ENCODE measurements around the gene ACR.

DNA sequence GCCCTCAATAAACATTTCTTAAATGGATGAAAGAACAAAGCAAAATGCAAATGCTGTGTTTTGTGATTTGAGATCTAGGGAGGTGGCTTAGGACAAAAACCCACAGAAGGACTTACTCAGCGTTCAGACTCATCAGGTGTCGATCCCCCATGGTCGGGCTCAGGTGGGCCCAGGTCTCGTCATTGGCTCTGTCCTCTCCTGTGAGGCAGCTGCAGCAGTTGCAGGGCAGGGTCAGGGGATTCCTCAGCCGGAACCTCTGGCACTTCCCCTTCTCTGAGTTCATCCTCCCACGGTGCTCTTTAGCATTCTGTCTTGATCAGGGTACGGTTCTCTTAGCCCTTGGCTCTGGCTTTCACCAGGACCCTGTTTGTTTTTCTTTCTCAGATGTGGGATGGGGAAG is 14.0 kb upstream of the ACR start:
- TF ChIP-seq BHLHE40 (IDR thresholded peaks at IDR 0.05; ENCODE audit: borderline replicate concordance), result no peak
- TF ChIP-seq SP1 (IDR thresholded peaks at IDR 0.05), result no peak
- no peak for TF ChIP-seq ZNF384 (IDR thresholded peaks at IDR 0.05)
- TF ChIP-seq ELF4 (IDR thresholded peaks at IDR 0.05), result no peak
- no peak for TF ChIP-seq SUZ12 (IDR thresholded peaks at IDR 0.05)
- no peak for TF ChIP-seq LEF1 (IDR thresholded peaks at IDR 0.05; ENCODE audit: borderline replicate concordance)
- no peak for TF ChIP-seq FOXA1 (IDR thresholded peaks at IDR 0.05)
- no peak for TF ChIP-seq ARNT (IDR thresholded peaks at IDR 0.05)
- TF ChIP-seq FOXM1 (IDR thresholded peaks at IDR 0.05; ENCODE audit: borderline replicate concordance), result no peak
- no peak for TF ChIP-seq TARDBP (IDR thresholded peaks at IDR 0.05)
- TF ChIP-seq CTBP1 (IDR thresholded peaks at IDR 0.05; ENCODE audit: borderline replicate concordance), result no peak
- TF ChIP-seq, protein P1, sequence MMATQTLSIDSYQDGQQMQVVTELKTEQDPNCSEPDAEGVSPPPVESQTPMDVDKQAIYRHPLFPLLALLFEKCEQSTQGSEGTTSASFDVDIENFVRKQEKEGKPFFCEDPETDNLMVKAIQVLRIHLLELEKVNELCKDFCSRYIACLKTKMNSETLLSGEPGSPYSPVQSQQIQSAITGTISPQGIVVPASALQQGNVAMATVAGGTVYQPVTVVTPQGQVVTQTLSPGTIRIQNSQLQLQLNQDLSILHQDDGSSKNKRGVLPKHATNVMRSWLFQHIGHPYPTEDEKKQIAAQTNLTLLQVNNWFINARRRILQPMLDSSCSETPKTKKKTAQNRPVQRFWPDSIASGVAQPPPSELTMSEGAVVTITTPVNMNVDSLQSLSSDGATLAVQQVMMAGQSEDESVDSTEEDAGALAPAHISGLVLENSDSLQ (IDR thresholded peaks at IDR 0.05), result no peak
- no peak for TF ChIP-seq FOXK2 (IDR thresholded peaks at IDR 0.05)
- TF ChIP-seq L3MBTL2 (conservative IDR thresholded peaks at IDR 0.05), result no peak
